Omental fat pad (tissue), 4 donors: ENCODE measurements around the gene NAP1L4. TPM values are rescaled to one million over a fixed set of nuclear protein-coding genes. Genes with fewer than 3 reads are reported as not detected.

Source experiments
- ATAC-seq: fragments of 150-250 bp; one replicate; pipeline ENCODE4 v1.9.1; 2016; ENCODE audit warnings: mild to moderate bottlenecking, moderate library complexity; ENCODE audit not compliant: low FRiP score
- DNase-seq: peaks from one replicate; pipeline ENCODE4 v3.0.0-alpha.2; 2019; ENCODE audit warnings: low spot score
- CTCF ChIP-seq, 3 donors: fragments of 450-650 bp; IDR thresholded peaks; one replicate each; pipeline ENCODE4 v1.5.1; 2016 to 2017; ENCODE audit warnings: antibody characterized with exemption in 3 of 3, mild to moderate bottlenecking in 3 of 3, moderate library complexity in 2 of 3
- total RNA-seq, 4 donors: library from RNA; depleted of rRNA; stranded (reverse); fragments of >200 nt; gene quantifications; one replicate each; pipeline ENCODE4 v1.1.0, GENCODE V29; 2016

The NAP1L4 gene
- total RNA-seq, 4 donors from 2014 or later = 58.2 to 90.0 (median 82.2) TPM

DNA sequence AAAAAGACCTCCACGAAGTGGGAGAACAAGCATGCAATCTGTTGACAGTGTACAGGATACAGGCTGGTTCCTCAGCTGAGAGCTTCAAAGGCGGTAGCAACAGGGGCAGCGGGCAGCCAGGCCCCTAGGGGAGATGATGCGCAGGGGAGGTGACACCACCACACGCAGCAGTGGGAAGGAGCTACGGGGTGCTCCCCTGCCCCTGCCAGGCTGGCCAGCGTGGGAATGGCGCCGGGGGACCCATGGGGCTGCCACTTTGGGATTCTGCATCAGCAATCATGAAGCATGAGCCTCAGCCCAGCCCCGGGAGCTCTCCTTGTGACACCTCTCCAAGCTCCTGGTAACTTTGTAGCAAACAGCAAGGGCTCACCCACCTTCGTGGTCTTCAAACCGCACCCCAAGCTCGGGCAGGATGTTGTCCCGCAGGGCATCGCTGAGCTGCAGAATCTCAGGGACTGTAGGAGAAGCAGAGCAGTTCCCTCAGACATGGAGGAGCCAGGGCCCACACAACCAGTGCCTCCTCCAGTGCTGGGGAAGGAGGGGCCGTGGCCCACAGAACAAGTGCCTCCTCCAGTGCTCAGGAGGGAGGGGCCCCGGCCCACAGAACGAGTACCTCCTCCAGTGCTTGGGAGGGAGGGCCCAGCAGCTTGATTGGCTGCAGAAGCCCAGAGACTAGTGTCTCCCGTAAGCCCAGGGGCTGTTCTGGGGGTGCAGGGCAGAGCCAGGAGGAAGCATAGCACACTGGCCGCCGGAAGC, 14.6 kb upstream of the NAP1L4 start:
- DNase-seq (no peak), ATAC-seq (no peak)
- TF ChIP-seq CTCF (IDR thresholded peaks at IDR 0.05) = no peak

GRCh38 chr11:3004481-3004880, 12.4 kb upstream of the NAP1L4 start:
- ATAC-seq (no peak), DNase-seq (no peak)

GRCh38 chr11:3003396-3004231, 11.5 kb upstream of the NAP1L4 start:
- DNase-seq = no peak
- no peak for TF ChIP-seq CTCF (IDR thresholded peaks at IDR 0.05)
- no peak for ATAC-seq

More at GRCh38 chr11:3004481-3004880, 12.4 kb upstream of the NAP1L4 start:
- no peak for TF ChIP-seq CTCF (IDR thresholded peaks at IDR 0.05)

DNA sequence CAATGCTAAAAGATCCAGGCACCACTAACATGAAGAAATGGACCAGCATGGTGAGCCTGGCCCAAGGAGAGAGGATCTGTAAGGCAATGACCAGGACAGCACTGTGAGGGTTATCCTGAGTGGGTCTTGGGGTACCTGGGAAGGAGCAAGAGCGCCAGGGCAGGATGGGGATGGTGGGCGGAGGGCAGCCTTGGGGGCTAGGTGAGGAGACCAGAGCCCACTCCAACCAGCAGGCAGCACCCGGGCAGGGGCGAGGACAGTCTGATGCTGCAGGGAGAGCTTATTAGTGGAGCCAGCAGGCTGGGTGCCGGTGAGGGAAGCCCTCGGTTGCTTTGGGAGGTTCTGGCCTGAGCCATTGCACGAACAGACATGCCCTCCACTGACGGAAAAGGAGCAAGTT, 10.7 kb upstream of the NAP1L4 start:
- ATAC-seq = no peak
- TF ChIP-seq CTCF (IDR thresholded peaks at IDR 0.05) = no peak
- no peak for DNase-seq

DNA sequence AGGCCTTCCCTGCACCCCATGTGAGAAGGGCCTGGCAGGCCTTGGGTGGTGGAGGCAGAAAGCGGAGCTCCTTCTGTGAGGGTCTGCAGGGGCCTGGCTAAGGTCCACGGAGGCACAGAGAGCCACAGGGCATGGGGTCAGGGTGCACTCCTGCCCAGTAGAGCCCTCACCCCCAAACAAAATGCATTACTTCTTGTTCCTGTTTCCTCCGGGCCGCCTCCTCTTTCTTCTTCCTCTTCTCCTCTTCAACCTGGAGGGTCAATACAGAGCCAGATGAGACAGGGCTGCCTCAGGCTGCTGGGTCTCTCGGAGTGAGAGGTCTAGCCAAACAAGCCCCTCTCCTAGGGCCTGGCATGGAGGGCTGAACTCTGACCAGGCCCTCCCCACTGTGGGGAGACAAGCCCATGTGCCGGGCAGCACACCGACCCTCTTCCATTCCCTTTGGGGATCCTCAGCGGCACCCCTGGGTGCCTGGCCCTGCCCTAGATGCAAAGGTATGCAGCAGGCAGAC, 10.3 kb upstream of the NAP1L4 start:
- TF ChIP-seq CTCF (IDR thresholded peaks at IDR 0.05) = no peak
- ATAC-seq (no peak), DNase-seq (no peak)

- no peak for DNase-seq
- TF ChIP-seq CTCF (IDR thresholded peaks at IDR 0.05) = no peak
- ATAC-seq = no peak
Observed at GRCh38 chr11:3001496-3001895, 9.4 kb upstream of the NAP1L4 start.
